ENCODE results near the gene USP37.

GRCh38 chr2:218431878-218432277 lies 136.3 kb downstream of the USP37 start:
- TF ChIP-seq CTCF (IDR thresholded peaks at IDR 0.05; ENCODE audit: borderline replicate concordance, extremely low read depth, low read length, poor library complexity, severe bottlenecking) (no peak), EZH2 (IDR thresholded peaks at IDR 0.05; ENCODE audit: borderline replicate concordance, low read depth, low read length, severe bottlenecking) (no peak)

Data from DND-41 (cell line).